WTC11 (cell line): ENCODE data around the gene VAC14. TPM values are rescaled to one million over a fixed set of nuclear protein-coding genes. Genes with fewer than 3 reads are reported as not detected.

Source experiments
- ATAC-seq: fragments of 200-7000 bp; cut with Tn5 transposase; 2 replicates; pipeline ENCODE4 v1.10.0; 2021; ENCODE audit warnings: mild to moderate bottlenecking, moderate library complexity
- CTCF ChIA-PET: fragments of 300-600 bp; sonication (Branson Sonifier 250); formaldehyde crosslinking; loops from one replicate; lab custom pipeline; 2021; ENCODE audit warnings: antibody characterized with exemption; lab: Charles Lee
- POLR2A ChIA-PET: fragments of 350-600 bp; sonication (Branson Sonifier 250); formaldehyde crosslinking; loops from one replicate; lab custom pipeline; 2021; ENCODE audit warnings: antibody characterized with exemption; lab: Charles Lee
- DNase-seq: peaks from one replicate; pipeline ENCODE4 v3.0.0; 2021; ENCODE audit warnings: low spot score
- H3K27ac Mint-ChIP-seq: 2 replicates; pipeline ENCODE4 v1.8.0; 2021; ENCODE audit warnings: mixed read lengths
- H3K27me3 Mint-ChIP-seq: 2 replicates; pipeline ENCODE4 v1.8.0; 2021; ENCODE audit warnings: low read depth, mild to moderate bottlenecking, moderate library complexity, mixed read lengths
- H3K36me3 Mint-ChIP-seq: 2 replicates; pipeline ENCODE4 v1.8.0; 2021; ENCODE audit warnings: mixed read lengths
- H3K4me1 Mint-ChIP-seq: 2 replicates; pipeline ENCODE4 v1.8.0; 2022; ENCODE audit warnings: mixed read lengths
- H3K4me3 Mint-ChIP-seq: 2 replicates; pipeline ENCODE4 v1.8.0; 2021; ENCODE audit warnings: mild to moderate bottlenecking, moderate library complexity, mixed read lengths
- H3K9me3 Mint-ChIP-seq: 2 replicates; pipeline ENCODE4 v1.8.0; 2021; ENCODE audit warnings: mixed read lengths
- ARID4B ChIP-seq: sonication (generic); formaldehyde crosslinking; IDR thresholded peaks from 2 replicates; pipeline ENCODE4 v1.8.0; 2023; ENCODE audit warnings: missing genetic modification reagents, mild to moderate bottlenecking, borderline replicate concordance
- CREB1 ChIP-seq: sonication (generic); formaldehyde crosslinking; IDR thresholded peaks from 2 replicates; pipeline ENCODE4 v1.8.0; 2023; ENCODE audit warnings: mild to moderate bottlenecking, missing genetic modification reagents
- E2F1 ChIP-seq: sonication (generic); formaldehyde crosslinking; IDR thresholded peaks from 2 replicates; pipeline ENCODE4 v1.8.0; 2022; ENCODE audit warnings: mild to moderate bottlenecking, missing genetic modification reagents
- ELF4 ChIP-seq: sonication (generic); formaldehyde crosslinking; IDR thresholded peaks from 2 replicates; pipeline ENCODE4 v1.8.1; 2022; ENCODE audit warnings: low read depth, mild to moderate bottlenecking, moderate library complexity, missing genetic modification reagents
- EMX1 ChIP-seq: fragments of 250-450 bp; sonication (Bioruptor Pico); IDR thresholded peaks from 2 replicates; pipeline ENCODE4 v1.8.0; 2021; ENCODE audit warnings: mild to moderate bottlenecking
- FOXP4 ChIP-seq: sonication (generic); formaldehyde crosslinking; IDR thresholded peaks from 2 replicates; pipeline ENCODE4 v1.8.0; 2022; ENCODE audit warnings: mild to moderate bottlenecking, missing genetic modification reagents
- GTF2I ChIP-seq: fragments of 250-450 bp; sonication (Bioruptor Pico); conservative IDR thresholded peaks from 2 replicates; pipeline ENCODE4 v1.4.0; 2021; ENCODE audit warnings: mild to moderate bottlenecking
- JUN ChIP-seq: sonication (generic); formaldehyde crosslinking; IDR thresholded peaks from 2 replicates; pipeline ENCODE4 v1.8.0; 2023; ENCODE audit warnings: mild to moderate bottlenecking, missing genetic modification reagents
- MAX ChIP-seq: sonication (generic); formaldehyde crosslinking; IDR thresholded peaks from 2 replicates; pipeline ENCODE4 v1.8.0; 2022; ENCODE audit warnings: mild to moderate bottlenecking, missing genetic modification reagents
- MYBL2 ChIP-seq: sonication (generic); formaldehyde crosslinking; IDR thresholded peaks from 2 replicates; pipeline ENCODE4 v1.8.1; 2023; ENCODE audit warnings: mild to moderate bottlenecking, moderate library complexity, missing genetic modification reagents
- PREB ChIP-seq: sonication (generic); formaldehyde crosslinking; IDR thresholded peaks from 2 replicates; pipeline ENCODE4 v1.8.1; 2022; ENCODE audit warnings: mild to moderate bottlenecking, missing genetic modification reagents, moderate library complexity, borderline replicate concordance
- TEAD1 ChIP-seq: sonication (generic); formaldehyde crosslinking; IDR thresholded peaks from 2 replicates; pipeline ENCODE4 v1.8.0; 2022; ENCODE audit warnings: mild to moderate bottlenecking, missing genetic modification reagents
- USF1 ChIP-seq: sonication (generic); formaldehyde crosslinking; IDR thresholded peaks from 2 replicates; pipeline ENCODE4 v1.8.0; 2022; ENCODE audit warnings: mild to moderate bottlenecking, missing genetic modification reagents
- ZNF138 ChIP-seq: sonication (generic); formaldehyde crosslinking; conservative IDR thresholded peaks from 2 replicates; pipeline ENCODE4 v1.8.1; 2022; ENCODE audit warnings: mild to moderate bottlenecking, moderate library complexity, missing genetic modification reagents
- ZNF423 ChIP-seq: fragments of 250-450 bp; sonication (Bioruptor Pico); IDR thresholded peaks from 2 replicates; pipeline ENCODE4 v2.1.2; 2022; ENCODE audit warnings: mild to moderate bottlenecking, moderate library complexity
- total RNA-seq: library from RNA; stranded (reverse); gene quantifications from 3 replicates; pipeline ENCODE4 v1.2.3, GENCODE V29; 2021

The VAC14 gene
- total RNA-seq, 1 experiment from 2014 or later: 60.1 TPM

GRCh38 chr16:70687671-70688245 lies 113.2 kb downstream of the VAC14 start:
- no peak for ATAC-seq
- Mint-ChIP-seq H3K9me3 (no peaks in the 10 kb centered on the region), H3K4me1 (peaks cover 26% of the 10 kb centered on the region), H3K27ac (no peak overlapping the region)
- TF ChIP-seq EMX1 (no peak), GTF2I (no peak), E2F1 (CRISPR knock-in tag) (no peak), CREB1 (CRISPR knock-in tag) (no peak), USF1 (CRISPR knock-in tag) (no peak), ELF4 (no peak), FOXP4 (no peak), ZNF423 (CRISPR knock-in tag) (no peak), TEAD1 (no peak), JUN (CRISPR knock-in tag) (no peak), ARID4B (CRISPR knock-in tag) (no peak), MYBL2 (no peak), ZNF138 (no peak)
- TF ChIP-seq, all 79 proteins: peak for 0
- CTCF ChIA-PET: interaction anchor here (0.8 to 4.6 kb wide), 10 partner anchors 8 to 624 kb away, joined by 3 to 43 read pairs (median 8); no protein-coding TSS in a partner anchor
- peak overlapping the region; percentile 34; the same call in 1 of the 2 replicates for H3K4me3 Mint-ChIP-seq
- no peak for DNase-seq
- H3K27me3 Mint-ChIP-seq: no peaks in the 10 kb centered on the region
- POLR2A ChIA-PET: interaction anchor here (0.6 to 1.5 kb wide), 6 partner anchors 8 to 245 kb away, joined by 3 to 5 read pairs (median 4); no protein-coding TSS in a partner anchor
- H3K36me3 Mint-ChIP-seq: no peaks in the 10 kb centered on the region

- H3K36me3 Mint-ChIP-seq: no peaks in the 10 kb centered on the region
- no peaks in the 10 kb centered on the region for H3K27me3 Mint-ChIP-seq
- TF ChIP-seq MAX (CRISPR knock-in tag) (peak; percentile 35; the same call in 1 of the 2 replicates), PREB (no peak)
- H3K4me3 Mint-ChIP-seq: peak overlapping the region; percentile 65; the same call in 1 of the 2 replicates
- peak overlapping the region; percentile 63; the same call in 1 of the 2 replicates for H3K27ac Mint-ChIP-seq
- CTCF ChIA-PET: interaction anchor here (1.3 to 4.6 kb wide), 7 partner anchors 8 to 625 kb away, joined by 3 to 43 read pairs (median 10); no protein-coding TSS in a partner anchor
- H3K4me1 Mint-ChIP-seq: peaks cover 26% of the 10 kb centered on the region
- POLR2A ChIA-PET: interaction anchor here (0.6 to 1.5 kb wide), 5 partner anchors 8 to 85 kb away, joined by 3 to 5 read pairs (median 4); no protein-coding TSS in a partner anchor
- no peak for DNase-seq
- no peak for ATAC-seq
- no peaks in the 10 kb centered on the region for H3K9me3 Mint-ChIP-seq
These were observed 113.9 kb downstream of the VAC14 start for GRCh38 chr16:70687102-70687511.
